RWPE1 (cell line): ENCODE measurements around the gene DLL3.

Experiments used
- CTCF ChIA-PET: fragments of 350-600 bp; sonication (Branson Sonifier 250); formaldehyde crosslinking; extraction: SDS; loops from one replicate; lab custom pipeline; 2021; lab: Yijun Ruan, JAX
- POLR2A ChIA-PET: fragments of 400-600 bp; formaldehyde crosslinking; extraction: SDS; loops from one replicate; lab custom pipeline; 2020; ENCODE audit warnings: antibody characterized with exemption; ENCODE audit not compliant: low non-redundant PET; lab: Yijun Ruan, JAX
- DNase-seq: peaks from one replicate; pipeline ENCODE4 v3.0.0; 2012; ENCODE audit warnings: low spot score
- H3K27ac ChIP-seq: fragments of 450-650 bp; 2 replicates; pipeline ENCODE4 v1.5.1; 2017
- TF ChIP-seq, protein P1 (sequence below): fragments of 450-650 bp; conservative IDR thresholded peaks from 2 replicates; pipeline ENCODE4 v1.5.1; 2017; ENCODE audit warnings: low read depth, mild to moderate bottlenecking

DLL3 gene

GRCh38 chr19:39532233-39533002 is 33.7 kb downstream of the DLL3 start, which contains the start of gene EID2B:
Gene EID2B (minus strand): TSS chr19:39532852. CDS start chr19:39532802, 50 bp downstream.
- H3K27ac ChIP-seq = peak within 1 kb of the TSS; percentile 79

GRCh38 chr19:39533003-39533512 is 34.3 kb downstream of the DLL3 start:
- DNase-seq = no peak
- POLR2A ChIA-PET = no interaction called here

More at GRCh38 chr19:39532233-39533002, 33.7 kb downstream of the DLL3 start, which contains the start of gene EID2B:
- POLR2A ChIA-PET = interaction anchor here (0.6 kb wide), 1 partner anchor 669 kb away, joined by 4 read pairs; no protein-coding TSS in a partner anchor
- CTCF ChIA-PET = interaction anchor here (0.5 to 2.9 kb wide), 17 partner anchors 8 to 721 kb away, joined by 3 to 14 read pairs (median 4); partner anchors contain the start of genes DLL3, RPS16 and SUPT5H
- peak; percentile 96 for DNase-seq
- TF ChIP-seq, protein P1, sequence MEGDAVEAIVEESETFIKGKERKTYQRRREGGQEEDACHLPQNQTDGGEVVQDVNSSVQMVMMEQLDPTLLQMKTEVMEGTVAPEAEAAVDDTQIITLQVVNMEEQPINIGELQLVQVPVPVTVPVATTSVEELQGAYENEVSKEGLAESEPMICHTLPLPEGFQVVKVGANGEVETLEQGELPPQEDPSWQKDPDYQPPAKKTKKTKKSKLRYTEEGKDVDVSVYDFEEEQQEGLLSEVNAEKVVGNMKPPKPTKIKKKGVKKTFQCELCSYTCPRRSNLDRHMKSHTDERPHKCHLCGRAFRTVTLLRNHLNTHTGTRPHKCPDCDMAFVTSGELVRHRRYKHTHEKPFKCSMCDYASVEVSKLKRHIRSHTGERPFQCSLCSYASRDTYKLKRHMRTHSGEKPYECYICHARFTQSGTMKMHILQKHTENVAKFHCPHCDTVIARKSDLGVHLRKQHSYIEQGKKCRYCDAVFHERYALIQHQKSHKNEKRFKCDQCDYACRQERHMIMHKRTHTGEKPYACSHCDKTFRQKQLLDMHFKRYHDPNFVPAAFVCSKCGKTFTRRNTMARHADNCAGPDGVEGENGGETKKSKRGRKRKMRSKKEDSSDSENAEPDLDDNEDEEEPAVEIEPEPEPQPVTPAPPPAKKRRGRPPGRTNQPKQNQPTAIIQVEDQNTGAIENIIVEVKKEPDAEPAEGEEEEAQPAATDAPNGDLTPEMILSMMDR = peak; percentile 97

GRCh38 chr19:39533791-39534190 is 35.0 kb downstream of the DLL3 start:
- TF ChIP-seq, protein P1 = no peak
- POLR2A ChIA-PET = no interaction called here

More at GRCh38 chr19:39533003-39533512, 34.3 kb downstream of the DLL3 start:
- H3K27ac ChIP-seq = peak overlapping the region; percentile 79; the same call in 1 of the 2 replicates
- CTCF ChIA-PET = interaction anchor here (0.7 to 2.9 kb wide), 10 partner anchors 13 to 97 kb away, joined by 3 to 14 read pairs (median 5); partner anchors contain the start of genes RPS16 and SUPT5H
- TF ChIP-seq, protein P1 = peak; percentile 64

DNA sequence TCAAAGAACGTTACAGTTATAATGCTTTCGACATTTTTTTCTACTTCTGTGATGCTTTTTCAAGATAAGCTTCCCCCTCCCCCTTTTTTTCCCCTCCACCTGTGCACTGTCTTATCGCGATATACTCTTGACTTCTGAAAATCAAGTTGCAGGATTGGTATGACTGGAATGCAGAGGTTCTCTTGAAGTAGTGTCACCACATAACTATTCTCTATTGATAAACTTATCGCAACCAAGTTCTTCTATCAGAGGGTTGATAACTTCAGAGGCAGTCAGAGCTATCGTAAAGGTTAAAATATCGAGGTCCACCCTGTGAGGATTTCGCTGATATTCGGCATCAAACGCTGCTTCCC is 40.4 kb downstream of the DLL3 start:
- CTCF ChIA-PET = interaction anchor here (0.6 to 1.5 kb wide), 4 partner anchors 15 to 547 kb away, joined by 3 to 5 read pairs (median 4); no protein-coding TSS in a partner anchor
- peak; percentile 66 for DNase-seq
- POLR2A ChIA-PET = no interaction called here
- TF ChIP-seq, protein P1 = no peak
- H3K27ac ChIP-seq = peak overlapping the region; percentile 84

More at GRCh38 chr19:39533791-39534190, 35.0 kb downstream of the DLL3 start:
- no peak for DNase-seq
- no peak overlapping the region for H3K27ac ChIP-seq
- CTCF ChIA-PET = interaction anchor here (0.6 to 2.9 kb wide), 7 partner anchors 24 to 122 kb away, joined by 3 to 14 read pairs (median 5); no protein-coding TSS in a partner anchor

DNA sequence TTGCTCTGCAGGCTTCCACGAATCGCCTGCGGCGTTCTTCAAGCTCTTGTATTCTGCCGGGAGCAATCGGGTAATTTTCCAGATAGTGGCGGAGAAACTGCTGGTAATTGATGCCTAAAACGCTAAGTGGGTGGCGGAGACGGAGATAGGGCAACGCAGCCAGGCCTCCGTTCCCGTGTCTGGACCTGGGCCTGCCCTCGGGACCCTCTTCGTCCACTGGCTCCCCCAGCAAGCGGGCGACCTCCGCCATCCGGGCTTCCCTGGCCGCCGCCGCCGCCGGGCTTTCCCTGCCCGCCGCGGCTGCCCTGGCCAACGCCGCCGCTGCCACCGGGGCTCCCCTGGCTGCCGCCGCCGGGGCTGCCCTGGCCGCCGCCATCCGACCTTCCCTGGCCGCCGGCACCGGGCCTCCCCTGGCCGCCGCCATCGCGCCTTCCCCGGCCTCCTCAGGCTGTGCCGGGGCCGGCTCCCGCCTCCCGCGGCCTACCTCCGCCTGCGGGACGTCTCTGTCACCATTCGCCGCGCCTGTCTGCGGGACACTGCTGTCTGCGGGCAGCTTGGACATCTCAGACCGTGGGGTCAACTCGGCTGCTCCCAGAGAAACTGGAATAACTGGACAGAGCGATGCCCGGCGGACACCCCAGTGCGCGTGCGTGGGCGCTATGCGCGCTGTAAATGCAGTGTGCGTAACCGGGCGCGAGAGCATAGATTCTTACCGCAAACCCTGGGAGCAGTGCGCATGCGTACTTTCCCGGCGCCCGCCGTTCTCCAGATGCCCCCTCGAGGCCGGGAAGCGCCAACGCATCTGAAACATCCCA is 41.0 kb downstream of the DLL3 start, which contains the start of gene EID2:
EID2 (minus strand) TSS at position 644 of the 815 bp plus-strand sequence; CDS start at position 562, 82 bp downstream.
- ChIA-PET POLR2A (no interaction called here), CTCF (interaction anchor here (0.6 to 1.5 kb wide), 4 partner anchors 15 to 547 kb away, joined by 3 to 5 read pairs (median 4); no protein-coding TSS in a partner anchor)
- peak; percentile 99 for DNase-seq
- peak within 1 kb of the TSS; percentile 84 for H3K27ac ChIP-seq
- TF ChIP-seq, protein P1 = peak; percentile 88
